Measurements from ENCODE around the gene LCT. TPM values are rescaled to one million over a fixed set of nuclear protein-coding genes. Genes with fewer than 3 reads are reported as not detected.

The LCT gene
- total and polyA plus RNA-seq, 2 of the 13 experiments (the other 11 are each of a cell fraction or from before 2014, with no cell fraction given): not detected

GRCh38 chr2:135797497-135798274 is 39.3 kb downstream of the LCT start (continued):
- TF ChIP-seq, protein P1, sequence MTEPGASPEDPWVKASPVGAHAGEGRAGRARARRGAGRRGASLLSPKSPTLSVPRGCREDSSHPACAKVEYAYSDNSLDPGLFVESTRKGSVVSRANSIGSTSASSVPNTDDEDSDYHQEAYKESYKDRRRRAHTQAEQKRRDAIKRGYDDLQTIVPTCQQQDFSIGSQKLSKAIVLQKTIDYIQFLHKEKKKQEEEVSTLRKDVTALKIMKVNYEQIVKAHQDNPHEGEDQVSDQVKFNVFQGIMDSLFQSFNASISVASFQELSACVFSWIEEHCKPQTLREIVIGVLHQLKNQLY (CRISPR knock-in tag; IDR thresholded peaks at IDR 0.05): no peak
- no peak for TF ChIP-seq DMAP1 (CRISPR knock-in tag; IDR thresholded peaks at IDR 0.05)
- no peak for TF ChIP-seq HMG20A (CRISPR knock-in tag; IDR thresholded peaks at IDR 0.05; ENCODE audit: borderline replicate concordance)
- TF ChIP-seq, protein P2, sequence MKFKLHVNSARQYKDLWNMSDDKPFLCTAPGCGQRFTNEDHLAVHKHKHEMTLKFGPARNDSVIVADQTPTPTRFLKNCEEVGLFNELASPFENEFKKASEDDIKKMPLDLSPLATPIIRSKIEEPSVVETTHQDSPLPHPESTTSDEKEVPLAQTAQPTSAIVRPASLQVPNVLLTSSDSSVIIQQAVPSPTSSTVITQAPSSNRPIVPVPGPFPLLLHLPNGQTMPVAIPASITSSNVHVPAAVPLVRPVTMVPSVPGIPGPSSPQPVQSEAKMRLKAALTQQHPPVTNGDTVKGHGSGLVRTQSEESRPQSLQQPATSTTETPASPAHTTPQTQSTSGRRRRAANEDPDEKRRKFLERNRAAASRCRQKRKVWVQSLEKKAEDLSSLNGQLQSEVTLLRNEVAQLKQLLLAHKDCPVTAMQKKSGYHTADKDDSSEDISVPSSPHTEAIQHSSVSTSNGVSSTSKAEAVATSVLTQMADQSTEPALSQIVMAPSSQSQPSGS (CRISPR knock-in tag; IDR thresholded peaks at IDR 0.05): no peak
- TF ChIP-seq, protein P3, sequence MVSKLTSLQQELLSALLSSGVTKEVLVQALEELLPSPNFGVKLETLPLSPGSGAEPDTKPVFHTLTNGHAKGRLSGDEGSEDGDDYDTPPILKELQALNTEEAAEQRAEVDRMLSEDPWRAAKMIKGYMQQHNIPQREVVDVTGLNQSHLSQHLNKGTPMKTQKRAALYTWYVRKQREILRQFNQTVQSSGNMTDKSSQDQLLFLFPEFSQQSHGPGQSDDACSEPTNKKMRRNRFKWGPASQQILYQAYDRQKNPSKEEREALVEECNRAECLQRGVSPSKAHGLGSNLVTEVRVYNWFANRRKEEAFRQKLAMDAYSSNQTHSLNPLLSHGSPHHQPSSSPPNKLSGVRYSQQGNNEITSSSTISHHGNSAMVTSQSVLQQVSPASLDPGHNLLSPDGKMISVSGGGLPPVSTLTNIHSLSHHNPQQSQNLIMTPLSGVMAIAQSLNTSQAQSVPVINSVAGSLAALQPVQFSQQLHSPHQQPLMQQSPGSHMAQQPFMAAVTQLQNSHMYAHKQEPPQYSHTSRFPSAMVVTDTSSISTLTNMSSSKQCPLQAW (CRISPR knock-in tag; IDR thresholded peaks at IDR 0.05): 0 out of 2 replicates have a peak, but pooled peaks have one; percentile 41
- no peak for TF ChIP-seq EHMT2 (IDR thresholded peaks at IDR 0.05; ENCODE audit: borderline replicate concordance, low read depth, low read length)
- TF ChIP-seq HMGXB4 (CRISPR knock-in tag; IDR thresholded peaks at IDR 0.05; ENCODE audit: borderline replicate concordance in 1 of 2, low read depth in 1 of 2): peak in 1 of 2 experiments; percentile 58; a peak in 1 of 4 replicates

All from HepG2 (cell line).